Vagina (tissue), 2 donors: ENCODE measurements around the gene SCN4A.

Source experiments
- CTCF ChIP-seq, 3 experiments: fragments of 450-650 bp in 2 of 3; fragments of 200-600 bp in 1 of 3; sonication (generic) in 1 of 3; IDR thresholded peaks; one replicate each; pipeline ENCODE4 v1.5.1; 2017 to 2019; ENCODE audit warnings: antibody characterized with exemption in 3 of 3, mild to moderate bottlenecking in 2 of 3, moderate library complexity in 2 of 3
- POLR2AphosphoS5 ChIP-seq, 2 donors: sonication (generic); formaldehyde crosslinking; IDR thresholded peaks; one replicate each; pipeline ENCODE4 v1.9.0; 2017; ENCODE audit warnings: antibody characterized with exemption in 2 of 2, mild to moderate bottlenecking in 2 of 2, low read depth in 1 of 2; ENCODE audit not compliant: insufficient read depth in 1 of 2

GRCh38 chr17:63969278-63969677, 3.4 kb downstream of the SCN4A start:
- TF ChIP-seq CTCF (IDR thresholded peaks at IDR 0.05) (no peak), POLR2AphosphoS5 (IDR thresholded peaks at IDR 0.05; ENCODE audit: insufficient read depth in 1 of 2, low read depth in 1 of 2) (no peak)
